ENCODE measurements around the gene EMID1.

Gene EMID1

GRCh38 chr22:29224121-29224858 lies 18.6 kb downstream of the EMID1 start:
- TF ChIP-seq GATA3 (IDR thresholded peaks at IDR 0.05; ENCODE audit: low read depth, low read length) (no peak), GATA2 (IDR thresholded peaks at IDR 0.05; ENCODE audit: low read depth, low read length) (no peak)

DNA sequence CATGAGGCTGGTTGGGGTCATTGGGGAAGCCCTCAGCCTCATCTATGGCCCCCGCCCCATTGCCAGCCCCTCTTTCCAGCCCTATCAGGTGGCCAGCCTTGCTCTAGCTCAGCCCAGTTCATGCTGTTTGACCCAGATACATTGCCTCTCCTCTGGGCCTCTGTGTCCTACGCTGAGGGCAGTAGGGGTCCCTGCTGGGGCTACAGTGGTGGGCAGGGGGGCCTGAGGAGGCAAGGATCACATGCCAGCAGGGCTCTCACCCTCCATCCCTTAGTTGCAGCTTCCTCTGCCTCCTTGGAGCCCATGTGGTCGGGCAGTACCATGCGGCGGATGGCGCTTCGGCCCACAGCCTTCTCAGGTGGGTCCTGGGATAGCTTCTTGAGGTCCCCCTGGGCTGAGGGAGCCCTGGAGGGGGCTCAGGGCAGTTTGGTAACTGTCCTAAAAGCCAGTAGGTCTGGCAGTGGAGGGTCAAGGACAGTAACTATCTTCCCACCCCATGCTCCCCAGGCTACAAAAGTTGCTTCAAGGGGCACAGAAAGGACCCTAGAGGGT lies 19.2 kb downstream of the EMID1 start:
- no peak for TF ChIP-seq GATA2 (IDR thresholded peaks at IDR 0.05; ENCODE audit: low read depth, low read length)
- no peak for TF ChIP-seq GATA3 (IDR thresholded peaks at IDR 0.05; ENCODE audit: low read depth, low read length)

- TF ChIP-seq GATA3 (IDR thresholded peaks at IDR 0.05; ENCODE audit: low read depth, low read length): no peak
- TF ChIP-seq GATA2 (IDR thresholded peaks at IDR 0.05; ENCODE audit: low read depth, low read length): no peak
Observed at GRCh38 chr22:29225422-29226090, 19.9 kb downstream of the EMID1 start.

GRCh38 chr22:29226351-29226981 lies 20.8 kb downstream of the EMID1 start:
- TF ChIP-seq GATA2 (IDR thresholded peaks at IDR 0.05; ENCODE audit: low read depth, low read length): no peak
- no peak for TF ChIP-seq GATA3 (IDR thresholded peaks at IDR 0.05; ENCODE audit: low read depth, low read length)

DNA sequence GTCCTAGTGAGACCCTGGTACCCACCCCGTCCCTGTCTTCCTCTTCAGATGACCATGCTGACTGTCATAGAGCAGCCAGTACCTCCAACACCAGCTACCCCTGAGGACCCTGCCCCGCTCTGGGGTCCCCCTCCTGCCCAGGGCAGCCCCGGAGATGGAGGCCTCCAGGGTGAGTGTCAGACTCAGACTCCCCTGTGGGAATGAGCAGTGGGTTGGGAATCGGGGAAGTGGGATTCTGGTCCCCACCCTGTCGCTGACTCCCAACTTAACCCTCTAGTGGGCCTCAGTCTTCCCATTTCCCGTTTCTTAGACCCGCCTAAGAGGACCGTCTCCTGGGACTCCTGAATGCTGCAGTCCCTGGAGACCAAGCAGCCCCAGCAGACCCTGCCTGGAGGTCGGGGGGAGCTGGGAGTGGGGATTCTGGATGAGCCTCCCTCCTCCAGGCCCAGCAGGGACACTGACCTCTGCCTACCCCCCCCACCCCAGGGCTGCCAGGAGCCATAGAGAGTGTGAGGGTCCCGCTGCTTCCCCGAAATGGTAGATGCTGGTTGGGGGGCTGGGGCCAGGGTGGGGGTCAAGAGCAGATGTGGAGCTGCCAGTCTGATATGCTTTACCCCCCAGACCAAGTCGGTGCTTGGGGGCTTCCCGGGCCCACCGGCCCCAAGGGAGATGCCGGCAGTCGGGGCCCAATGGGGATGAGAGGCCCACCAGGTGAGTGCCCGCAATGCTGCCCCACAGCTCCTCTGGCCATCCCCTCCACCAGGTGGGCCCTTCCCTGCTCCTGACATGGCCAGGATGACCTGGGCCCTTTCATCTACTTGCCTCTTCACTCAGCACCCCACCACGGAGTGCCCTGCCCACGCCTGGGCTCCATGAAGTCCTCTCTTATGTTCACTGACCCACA lies 25.5 kb downstream of the EMID1 start:
- TF ChIP-seq GATA2 (IDR thresholded peaks at IDR 0.05; ENCODE audit: low read depth, low read length): no peak
- TF ChIP-seq GATA3 (IDR thresholded peaks at IDR 0.05; ENCODE audit: low read depth, low read length): no peak

GRCh38 chr22:29231971-29232959 lies 26.6 kb downstream of the EMID1 start:
- TF ChIP-seq GATA3 (IDR thresholded peaks at IDR 0.05; ENCODE audit: low read depth, low read length) (no peak), GATA2 (IDR thresholded peaks at IDR 0.05; ENCODE audit: low read depth, low read length) (no peak)

- TF ChIP-seq GATA2 (IDR thresholded peaks at IDR 0.05; ENCODE audit: low read depth, low read length) (no peak), GATA3 (IDR thresholded peaks at IDR 0.05; ENCODE audit: low read depth, low read length) (no peak)
Observed at GRCh38 chr22:29233277-29233877, 27.7 kb downstream of the EMID1 start.

- TF ChIP-seq GATA2 (IDR thresholded peaks at IDR 0.05; ENCODE audit: low read depth, low read length): no peak
- TF ChIP-seq GATA3 (IDR thresholded peaks at IDR 0.05; ENCODE audit: low read depth, low read length): no peak
Observed at GRCh38 chr22:29243874-29244446, 38.3 kb downstream of the EMID1 start.

DNA sequence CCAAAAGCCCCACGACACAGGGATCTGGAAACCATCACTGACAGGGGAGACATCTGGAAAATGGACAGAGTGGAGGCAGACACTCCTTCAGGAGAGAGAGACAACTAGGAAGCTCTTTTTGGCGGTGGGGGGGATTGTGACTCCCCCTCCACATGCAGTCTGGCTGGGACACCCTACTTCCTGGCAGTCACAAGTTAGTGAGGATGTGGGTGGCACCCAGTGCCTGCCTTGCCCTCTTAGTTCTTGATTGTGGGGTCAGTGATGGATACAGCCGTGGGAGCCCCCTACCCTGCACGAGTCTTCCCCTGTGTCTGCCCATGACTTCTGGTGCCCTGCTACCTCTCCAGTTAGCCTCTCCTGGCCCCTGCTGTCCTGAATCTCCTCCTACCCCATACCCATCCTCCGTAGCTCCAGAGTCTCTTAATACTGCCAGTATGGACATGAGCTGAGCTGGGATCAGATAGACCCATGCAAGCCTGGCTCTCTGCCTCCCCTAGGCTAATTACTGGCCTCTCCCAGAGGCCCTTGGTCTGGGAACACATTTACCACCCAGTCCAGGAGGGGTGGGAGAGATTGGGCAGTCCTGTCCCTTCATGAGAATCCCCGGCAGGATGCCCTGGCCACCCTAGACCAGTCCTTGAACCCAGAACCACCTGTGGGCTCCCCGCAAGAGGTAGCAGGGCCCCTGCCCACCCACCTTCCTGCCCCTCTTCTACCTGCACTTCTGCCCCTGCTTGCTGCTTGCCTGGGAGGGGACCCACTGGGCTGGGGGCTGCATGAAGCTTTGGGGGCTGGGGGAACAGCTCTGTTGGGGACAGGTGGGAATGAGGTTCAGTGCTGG lies 39.3 kb downstream of the EMID1 start:
- TF ChIP-seq GATA3 (IDR thresholded peaks at IDR 0.05; ENCODE audit: low read depth, low read length) (no peak), GATA2 (IDR thresholded peaks at IDR 0.05; ENCODE audit: low read depth, low read length) (no peak)

GRCh38 chr22:29245626-29246385 lies 40.1 kb downstream of the EMID1 start:
- TF ChIP-seq GATA2 (IDR thresholded peaks at IDR 0.05; ENCODE audit: low read depth, low read length): no peak
- TF ChIP-seq GATA3 (IDR thresholded peaks at IDR 0.05; ENCODE audit: low read depth, low read length): no peak

Measured in SH-SY5Y (cell line).